Left lung (tissue), 10 donors: ENCODE results near the gene FIS1. TPM values are rescaled to one million over a fixed set of nuclear protein-coding genes. Genes with fewer than 3 reads are reported as not detected.
A peak's percentile ranks its signal among the peaks of the same experiment; 100 is the strongest.

Experiments
- ATAC-seq: fragments of 200-7000 bp; cut with Tn5 transposase; one replicate; pipeline ENCODE4 v1.9.1; 2020; ENCODE audit warnings: moderate library complexity
- DNase-seq, 4 donors: peaks; one replicate each; pipeline ENCODE4 v3.0.0-alpha.2; 2013 to 2020
- H3K27ac ChIP-seq, 2 donors: fragments of 200-600 bp; sonication (generic) in 1 of 2; one replicate each; pipeline versions ENCODE4 v1.5.0 to v1.8.0; 2020 to 2021
- H3K27me3 ChIP-seq, 2 donors: fragments of 200-600 bp; sonication (generic) in 1 of 2; one replicate each; pipeline versions ENCODE4 v1.5.0 to v1.8.0; 2020 to 2021
- H3K36me3 ChIP-seq, 2 donors: fragments of 200-600 bp; sonication (generic) in 1 of 2; one replicate each; pipeline versions ENCODE4 v1.5.0 to v1.8.0; 2020 to 2021
- H3K4me1 ChIP-seq, 2 donors: fragments of 200-600 bp; one replicate each; pipeline ENCODE4 v1.8.0; 2021
- H3K4me3 ChIP-seq, 2 donors: fragments of 200-600 bp; sonication (generic) in 1 of 2; one replicate each; pipeline versions ENCODE4 v1.5.0 to v1.8.0; 2020 to 2021; ENCODE audit warnings: mild to moderate bottlenecking in 1 of 2
- H3K9me3 ChIP-seq, 2 donors: fragments of 200-600 bp; sonication (generic) in 1 of 2; one replicate each; pipeline versions ENCODE4 v1.5.0 to v1.8.0; 2020 to 2021
- CTCF ChIP-seq, 2 donors: fragments of 200-600 bp; sonication (generic) in 1 of 2; IDR thresholded peaks; one replicate each; pipeline versions ENCODE4 v1.5.0 to v1.8.0; 2021; ENCODE audit warnings: antibody characterized with exemption in 2 of 2
- intact Hi-C, 2 donors: fragments of 100-400 bp; cut with DNase I; formaldehyde crosslinking; loops; one replicate each; pipeline versions ENCODE4 v1.11.2 to v1.14.2; 2022
- polyA plus RNA-seq, 6 donors: library from polyadenylated mRNA; unstranded; fragments of 120-200 nt; gene quantifications; one replicate each; pipeline ENCODE4 v1.2.1, GENCODE V29; 2013; ENCODE audit not compliant: insufficient read length in 6 of 6
- total RNA-seq, 2 donors: library from RNA; stranded (reverse); fragmentation: NEBNext Ultra II Directional; extraction: Animal tissue kit (Norgen Biotek cat#: 25700); gene quantifications; one replicate each; pipeline ENCODE4 v1.2.1, GENCODE V29; 2021
- donor health status: DM: no; HTN: yes; CAD: no.
- donor health status: DM: no; HTN: no; CAD: no.

The FIS1 gene
- total and polyA plus RNA-seq, 8 donors = 116 to 148 (median 132) TPM

GRCh38 chr7:101251871-101252659 lies 7.2 kb upstream of the FIS1 start:
- Histone ChIP-seq H3K4me3 (peak overlapping the region; percentile 62 to 97), H3K4me1 (peaks cover 14 to 32% of the 10 kb centered on the region in 2 donors), H3K27ac (peak overlapping the region; percentile 69 to 86), H3K9me3 (no peaks in the 10 kb centered on the region), H3K27me3 (no peaks in the 10 kb centered on the region), H3K36me3 (peaks cover 0 to 33% of the 10 kb centered on the region in 2 donors)
- DNase-seq = peak; percentile 96 to 99 (median 98)
- TF ChIP-seq CTCF (IDR thresholded peaks at IDR 0.05) = no peak
- intact Hi-C loops = no loop called here
- ATAC-seq = peak; percentile 100

GRCh38 chr7:101250324-101250723 lies 5.4 kb upstream of the FIS1 start:
- H3K4me1 ChIP-seq = peaks cover 14 to 44% of the 10 kb centered on the region in 2 donors
- peak overlapping the region in 1 of 2 donors; percentile 97 for H3K4me3 ChIP-seq
- H3K9me3 ChIP-seq = no peaks in the 10 kb centered on the region
- DNase-seq = no peak
- peaks cover 0 to 34% of the 10 kb centered on the region in 2 donors for H3K36me3 ChIP-seq
- no peak overlapping the region for H3K27ac ChIP-seq
- no peak for TF ChIP-seq CTCF (IDR thresholded peaks at IDR 0.05)
- ATAC-seq = no peak
- intact Hi-C loops = no loop called here
- H3K27me3 ChIP-seq = no peaks in the 10 kb centered on the region

GRCh38 chr7:101248276-101248675 lies 3.4 kb upstream of the FIS1 start:
- no peak overlapping the region for H3K4me3 ChIP-seq
- peaks cover 22 to 59% of the 10 kb centered on the region in 2 donors for H3K4me1 ChIP-seq
- no peak for TF ChIP-seq CTCF (IDR thresholded peaks at IDR 0.05)
- no peak for ATAC-seq
- no peak for DNase-seq
- no peak overlapping the region for H3K27ac ChIP-seq
- intact Hi-C loops = no loop called here
- no peaks in the 10 kb centered on the region for H3K9me3 ChIP-seq
- no peaks in the 10 kb centered on the region for H3K27me3 ChIP-seq
- peaks cover 0 to 34% of the 10 kb centered on the region in 2 donors for H3K36me3 ChIP-seq

GRCh38 chr7:101245147-101245668 lies 327 bp upstream of the FIS1 start:
- DNase-seq = no peak
- Histone ChIP-seq H3K4me3 (peak overlapping the region; percentile 74 to 94), H3K27me3 (no peaks in the 10 kb centered on the region), H3K4me1 (peaks cover 8 to 69% of the 10 kb centered on the region in 2 donors), H3K9me3 (no peaks in the 10 kb centered on the region), H3K27ac (peak overlapping the region; percentile 86 to 96), H3K36me3 (peaks cover 0 to 40% of the 10 kb centered on the region in 2 donors)
- intact Hi-C loops = no loop called here
- no peak for TF ChIP-seq CTCF (IDR thresholded peaks at IDR 0.05)
- no peak for ATAC-seq

GRCh38 chr7:101243646-101244374 lies 1.1 kb downstream of the FIS1 start:
- no peaks in the 10 kb centered on the region for H3K27me3 ChIP-seq
- no peak for ATAC-seq
- no peak for DNase-seq
- no peak for TF ChIP-seq CTCF (IDR thresholded peaks at IDR 0.05)
- H3K4me3 ChIP-seq = peak overlapping the region; percentile 74 to 94
- peaks cover 8 to 71% of the 10 kb centered on the region in 2 donors for H3K4me1 ChIP-seq
- no peaks in the 10 kb centered on the region for H3K9me3 ChIP-seq
- intact Hi-C loops = no loop called here
- H3K36me3 ChIP-seq = peaks cover 0 to 40% of the 10 kb centered on the region in 2 donors
- H3K27ac ChIP-seq = peak overlapping the region; percentile 86 to 96
